GM13977 (cell line): ENCODE results near the gene ZNF423.

Source experiments
- DNase-seq: peaks from one replicate; pipeline ENCODE4 v3.0.0; 2012; ENCODE audit warnings: low spot score
- CTCF ChIP-seq: IDR thresholded peaks from 2 replicates; pipeline ENCODE4 v1.5.1; 2012; ENCODE audit warnings: mild to moderate bottlenecking, control low read depth; ENCODE audit not compliant: insufficient read depth; ENCODE audit errors: extremely low read depth, missing control alignments
- in situ Hi-C: fragments of 300-500 bp; cut with MboI; formaldehyde crosslinking; loops from one replicate; pipeline ENCODE4 v1.12.0; 2022; ENCODE audit warnings: low sequenced_read_pairs, low pct_unique_long_range_greater_than_20kb, mixed read lengths, inconsistent platforms; ENCODE audit not compliant: unreplicated experiment

The ZNF423 gene

GRCh38 chr16:49854796-49855203 lies 1.1 kb downstream of the ZNF423 start:
- in situ Hi-C loops = no loop called here
- no peak for DNase-seq
- TF ChIP-seq CTCF = no peak

- no peak for DNase-seq
- TF ChIP-seq CTCF = no peak
- in situ Hi-C loops = no loop called here
Measured at GRCh38 chr16:49854188-49854795, 1.6 kb downstream of the ZNF423 start.

GRCh38 chr16:49852279-49852678 lies 3.6 kb downstream of the ZNF423 start:
- in situ Hi-C loops = no loop called here
- no peak for TF ChIP-seq CTCF
- DNase-seq = no peak

- no peak for DNase-seq
- in situ Hi-C loops = no loop called here
- TF ChIP-seq CTCF = no peak
Measured at GRCh38 chr16:49851468-49851787, 4.5 kb downstream of the ZNF423 start.

GRCh38 chr16:49850558-49851467 lies 5.1 kb downstream of the ZNF423 start:
- in situ Hi-C loops = no loop called here
- DNase-seq = no peak
- no peak for TF ChIP-seq CTCF

- in situ Hi-C loops = no loop called here
- no peak for DNase-seq
- no peak for TF ChIP-seq CTCF
Measured at GRCh38 chr16:49849754-49850108, 6.2 kb downstream of the ZNF423 start.
